Astrocyte (in vitro differentiated cells and primary cell): ENCODE measurements around the gene FES. TPM values are rescaled to one million over a fixed set of nuclear protein-coding genes. Genes with fewer than 3 reads are reported as not detected.
A peak's percentile ranks its signal among the peaks of the same experiment; 100 is the strongest.
"Not testable (repeated sequence)": the region's sequence is repeated elsewhere in the genome, so short reads cannot be mapped to it uniquely, and the experiment has no call there.

Experiments
- DNase-seq: peaks from one replicate; pipeline ENCODE4 v3.0.0-alpha.2; 2010; ENCODE audit warnings: low read depth
- FAIRE-seq: peaks from 2 replicates; lab custom pipeline; 2011; peaks lifted over from hg19 to GRCh38; lab: Jason Lieb, UNC
- H2AFZ ChIP-seq: 2 replicates; pipeline ENCODE4 v1.6.0; 2012; ENCODE audit warnings: low read depth, low read length, inconsistent platforms
- H3K27ac ChIP-seq: 2 replicates; pipeline ENCODE4 v1.5.1; 2011; ENCODE audit warnings: low read depth, low read length, inconsistent platforms
- H3K27me3 ChIP-seq: 2 replicates; pipeline ENCODE4 v1.6.0; 2011; ENCODE audit warnings: low read length, inconsistent platforms; ENCODE audit not compliant: insufficient read depth
- H3K36me3 ChIP-seq: 2 replicates; pipeline ENCODE4 v1.5.1; 2011; ENCODE audit warnings: low read length, inconsistent platforms; ENCODE audit not compliant: insufficient read depth
- H3K4me1 ChIP-seq: 2 replicates; pipeline ENCODE4 v1.5.1; 2011; ENCODE audit warnings: low read length, inconsistent platforms; ENCODE audit not compliant: insufficient read depth
- H3K4me2 ChIP-seq: 2 replicates; pipeline ENCODE4 v1.6.0; 2012; ENCODE audit warnings: low read length, inconsistent platforms
- H3K4me3 ChIP-seq: 2 replicates; pipeline ENCODE4 v1.5.1; 2011; ENCODE audit warnings: low read depth, mild to moderate bottlenecking, low read length, inconsistent platforms; ENCODE audit not compliant: insufficient read depth
- H3K79me2 ChIP-seq: 2 replicates; pipeline ENCODE4 v1.6.0; 2012; ENCODE audit warnings: mild to moderate bottlenecking, low read length, inconsistent platforms; ENCODE audit not compliant: insufficient read depth
- H3K9ac ChIP-seq: 2 replicates; pipeline ENCODE4 v1.6.0; 2012; ENCODE audit warnings: mild to moderate bottlenecking, low read length, inconsistent platforms
- H3K9me3 ChIP-seq: 2 replicates; pipeline ENCODE4 v1.5.1; 2012; ENCODE audit warnings: low read depth, mild to moderate bottlenecking, low read length, inconsistent platforms; ENCODE audit not compliant: insufficient read depth
- H4K20me1 ChIP-seq: 2 replicates; pipeline ENCODE4 v1.6.0; 2012; ENCODE audit warnings: low read length, inconsistent platforms; ENCODE audit not compliant: insufficient read depth
- H3K27ac Mint-ChIP-seq: one replicate; pipeline ENCODE4 v1.8.0; 2021; ENCODE audit warnings: mild to moderate bottlenecking, mixed read lengths; ENCODE audit not compliant: unreplicated experiment
- H3K27me3 Mint-ChIP-seq: one replicate; pipeline ENCODE4 v1.8.0; 2021; ENCODE audit warnings: low read depth, mixed read lengths; ENCODE audit not compliant: unreplicated experiment
- H3K36me3 Mint-ChIP-seq: one replicate; pipeline ENCODE4 v1.8.0; 2021; ENCODE audit warnings: low read depth, mixed read lengths; ENCODE audit not compliant: unreplicated experiment
- H3K4me1 Mint-ChIP-seq: one replicate; pipeline ENCODE4 v1.8.0; 2021; ENCODE audit warnings: low read depth, mixed read lengths; ENCODE audit not compliant: unreplicated experiment
- H3K4me3 Mint-ChIP-seq: one replicate; pipeline ENCODE4 v1.8.0; 2021; ENCODE audit warnings: mild to moderate bottlenecking, moderate library complexity, mixed read lengths; ENCODE audit not compliant: unreplicated experiment
- H3K9me3 Mint-ChIP-seq: one replicate; pipeline ENCODE4 v1.8.0; 2021; ENCODE audit warnings: mild to moderate bottlenecking, mixed read lengths; ENCODE audit not compliant: unreplicated experiment
- CTCF ChIP-seq: IDR thresholded peaks from 2 replicates; pipeline ENCODE4 v1.5.1; 2011; ENCODE audit warnings: low read depth, mild to moderate bottlenecking, inconsistent platforms, low read length, moderate library complexity; ENCODE audit not compliant: insufficient read depth
- EZH2 ChIP-seq: IDR thresholded peaks from 2 replicates; pipeline ENCODE4 v1.6.1; 2012; ENCODE audit warnings: mild to moderate bottlenecking, low read length, inconsistent platforms; ENCODE audit not compliant: insufficient read depth
- total RNA-seq: library from RNA; stranded (reverse); gene quantifications from 2 replicates; pipeline ENCODE4 v1.2.1, GENCODE V29; 2021

FES gene
- total RNA-seq, 1 donor from 2014 or later: 7.2 TPM

DNA sequence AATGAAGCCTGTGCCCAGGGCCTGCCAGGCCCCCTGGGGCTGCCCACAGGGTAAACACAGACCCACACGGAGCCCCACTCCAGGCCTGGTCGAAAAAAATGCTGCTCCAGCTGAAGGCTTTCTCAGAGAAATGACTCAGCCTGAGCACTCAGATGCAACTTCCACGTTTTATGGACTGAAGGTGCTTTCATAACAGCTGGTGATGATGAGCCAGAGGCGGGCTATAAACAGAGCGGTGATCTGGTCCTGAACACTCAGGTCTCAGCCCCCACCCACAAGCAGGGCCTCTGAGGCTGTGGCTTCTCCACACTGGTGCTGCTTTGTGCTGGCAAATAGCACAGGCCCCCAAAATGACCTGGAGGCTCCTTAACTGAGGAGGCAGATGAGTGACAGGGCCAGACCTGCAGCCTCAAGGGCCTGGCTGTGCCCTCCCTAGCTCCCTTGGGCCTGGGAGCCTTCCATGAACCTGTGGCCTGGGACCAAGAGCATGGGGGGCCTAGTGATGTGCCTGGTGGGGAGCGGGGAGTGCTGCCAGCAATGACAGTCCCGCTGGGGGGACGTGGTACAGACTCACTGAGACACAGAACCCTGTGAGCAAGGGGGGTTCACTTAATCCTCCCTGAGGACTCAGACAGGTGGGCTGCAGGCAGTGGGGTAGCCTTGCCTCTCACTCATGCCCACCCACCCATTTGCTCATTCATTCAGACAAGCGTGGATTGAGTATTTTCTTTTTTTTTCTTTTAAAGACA is 38.9 kb upstream of the FES start:
- Histone ChIP-seq H3K4me2 (peak overlapping the region; percentile 23), H3K9ac (peak overlapping the region; percentile 47), H3K27ac (peak overlapping the region; percentile 15), H4K20me1 (no peaks in the 10 kb centered on the region), H3K4me1 (peaks cover 9% of the 10 kb centered on the region), H3K4me3 (no peak overlapping the region), H3K27me3 (no peaks in the 10 kb centered on the region), H2AFZ (peak overlapping the region; percentile 19), H3K79me2 (no peaks in the 10 kb centered on the region), H3K36me3 (no peaks in the 10 kb centered on the region), H3K9me3 (no peaks in the 10 kb centered on the region)
- Mint-ChIP-seq H3K36me3 (no peaks in the 10 kb centered on the region), H3K27me3 (peaks cover 2% of the 10 kb centered on the region), H3K27ac (peak overlapping the region; percentile 41), H3K4me3 (no peak overlapping the region), H3K4me1 (peaks cover 10% of the 10 kb centered on the region), H3K9me3 (no peaks in the 10 kb centered on the region)
- FAIRE-seq (no peak), DNase-seq (peak; percentile 82)
- TF ChIP-seq CTCF (no peak), EZH2 (no peak)

DNA sequence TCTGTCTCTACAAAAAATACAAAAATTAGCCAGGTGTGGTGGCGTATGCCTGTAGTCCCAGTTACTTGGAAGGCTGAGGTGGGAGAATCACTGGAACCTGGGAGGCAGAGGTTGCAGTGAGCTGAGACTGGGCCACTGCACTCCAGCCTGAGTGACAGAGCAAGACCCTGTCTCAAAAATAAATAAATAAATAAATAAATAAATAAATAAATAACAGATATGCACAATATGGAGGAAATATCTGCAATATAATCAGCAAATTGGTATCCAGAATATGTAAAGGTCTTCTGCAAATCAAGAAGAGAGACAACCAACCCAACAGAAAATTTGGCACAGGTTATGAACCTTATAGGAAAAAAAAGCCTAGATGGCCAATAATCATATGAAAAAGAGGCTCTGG is 34.9 kb upstream of the FES start:
- not testable (repeated sequence) for H3K4me1 Mint-ChIP-seq, H3K9me3 Mint-ChIP-seq, DNase-seq, H3K4me3 Mint-ChIP-seq, H3K4me3 ChIP-seq, H3K27ac ChIP-seq, H3K79me2 ChIP-seq, H3K36me3 ChIP-seq, H3K9ac ChIP-seq, H3K9me3 ChIP-seq, H3K27ac Mint-ChIP-seq, H3K4me2 ChIP-seq, H3K27me3 ChIP-seq, H2AFZ ChIP-seq, H4K20me1 ChIP-seq, FAIRE-seq, H3K27me3 Mint-ChIP-seq, H3K36me3 Mint-ChIP-seq
- peaks cover 16% of the 10 kb centered on the region for H3K4me1 ChIP-seq

DNA sequence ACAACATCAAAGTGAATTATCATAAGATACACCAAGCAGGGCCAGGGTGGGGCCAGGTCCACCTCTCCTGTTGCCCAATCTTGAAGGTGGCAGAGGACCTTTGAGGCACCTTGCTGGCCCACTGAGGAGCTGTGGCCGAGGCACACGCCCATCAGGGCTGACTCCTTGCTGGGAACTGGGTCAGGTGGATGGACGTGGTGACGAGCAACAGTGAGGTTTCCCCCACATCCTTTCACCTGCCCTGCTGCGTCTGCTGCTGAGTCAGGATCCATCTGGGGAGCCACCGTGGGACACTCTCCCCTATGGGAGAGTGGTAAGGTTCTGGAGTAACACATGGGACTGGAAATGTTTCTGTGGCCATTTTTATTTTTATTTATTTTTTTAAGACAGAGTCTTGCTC is 33.2 kb upstream of the FES start:
- TF ChIP-seq CTCF: no peak
- TF ChIP-seq EZH2: no peak
- no peak for FAIRE-seq

More for the DNA sequence above, 33.2 kb upstream of the FES start:
- Histone ChIP-seq H3K4me2 (no peak overlapping the region), H2AFZ (no peak overlapping the region), H3K27ac (no peak overlapping the region), H3K27me3 (no peaks in the 10 kb centered on the region), H3K79me2 (no peaks in the 10 kb centered on the region), H4K20me1 (no peaks in the 10 kb centered on the region), H3K9ac (no peak overlapping the region), H3K9me3 (peaks cover 2% of the 10 kb centered on the region), H3K36me3 (no peaks in the 10 kb centered on the region), H3K4me3 (no peak overlapping the region), H3K4me1 (peaks cover 7% of the 10 kb centered on the region)
- no peak for DNase-seq
- H3K4me1 Mint-ChIP-seq: peaks cover 4% of the 10 kb centered on the region
- no peak overlapping the region for H3K27ac Mint-ChIP-seq
- no peaks in the 10 kb centered on the region for H3K9me3 Mint-ChIP-seq
- H3K36me3 Mint-ChIP-seq: no peaks in the 10 kb centered on the region
- H3K27me3 Mint-ChIP-seq: peaks cover 3% of the 10 kb centered on the region
- no peak overlapping the region for H3K4me3 Mint-ChIP-seq
